GM10248 (cell line): Measurements from ENCODE around the gene TMEM9.

Experiments used
- CTCF ChIA-PET: fragments of 300-600 bp; sonication (Branson Sonifier 250); formaldehyde crosslinking; extraction: SDS; loops from one replicate; lab custom pipeline; 2021; ENCODE audit warnings: antibody characterized with exemption; lab: Yijun Ruan, JAX
- POLR2A ChIA-PET: fragments of 350-650 bp; sonication (Branson Sonifier 250); formaldehyde crosslinking; extraction: SDS; loops from one replicate; lab custom pipeline; 2020; ENCODE audit warnings: antibody characterized with exemption; lab: Yijun Ruan, JAX
- DNase-seq: peaks from one replicate; pipeline ENCODE4 v3.0.0; 2012; ENCODE audit errors: extremely low spot score
- TF ChIP-seq, protein P1 (sequence below): IDR thresholded peaks from 2 replicates; pipeline ENCODE4 v1.5.1; 2012; ENCODE audit warnings: mild to moderate bottlenecking, low read depth; ENCODE audit errors: extremely low read depth, missing control alignments, control extremely low read depth

TMEM9 gene

DNA sequence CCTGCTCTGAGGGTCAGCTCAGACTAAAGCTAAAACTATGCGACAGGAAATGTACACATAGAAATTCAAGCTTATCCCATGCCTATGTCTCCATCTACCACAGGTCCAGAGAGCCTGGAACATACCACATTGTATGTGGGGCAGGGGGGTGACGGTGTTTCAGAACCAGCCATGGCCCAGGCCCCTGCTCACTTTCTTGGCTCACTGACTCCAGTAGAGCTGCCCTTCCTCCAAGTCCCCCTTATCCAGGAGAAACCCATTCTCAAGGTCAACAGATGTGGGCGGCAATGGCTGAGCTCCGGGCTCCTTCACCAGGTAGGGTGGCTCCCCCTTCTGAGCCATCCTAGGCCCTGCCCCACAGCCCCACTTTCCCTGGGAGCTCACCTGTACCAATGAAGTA, 63.0 kb downstream of the TMEM9 start:
- ChIA-PET POLR2A (no interaction called here), CTCF (interaction anchor here (1.1 to 1.7 kb wide), 3 partner anchors 22 to 28 kb away, joined by 3 to 9 read pairs (median 6); no protein-coding TSS in a partner anchor)
- TF ChIP-seq, protein P1, sequence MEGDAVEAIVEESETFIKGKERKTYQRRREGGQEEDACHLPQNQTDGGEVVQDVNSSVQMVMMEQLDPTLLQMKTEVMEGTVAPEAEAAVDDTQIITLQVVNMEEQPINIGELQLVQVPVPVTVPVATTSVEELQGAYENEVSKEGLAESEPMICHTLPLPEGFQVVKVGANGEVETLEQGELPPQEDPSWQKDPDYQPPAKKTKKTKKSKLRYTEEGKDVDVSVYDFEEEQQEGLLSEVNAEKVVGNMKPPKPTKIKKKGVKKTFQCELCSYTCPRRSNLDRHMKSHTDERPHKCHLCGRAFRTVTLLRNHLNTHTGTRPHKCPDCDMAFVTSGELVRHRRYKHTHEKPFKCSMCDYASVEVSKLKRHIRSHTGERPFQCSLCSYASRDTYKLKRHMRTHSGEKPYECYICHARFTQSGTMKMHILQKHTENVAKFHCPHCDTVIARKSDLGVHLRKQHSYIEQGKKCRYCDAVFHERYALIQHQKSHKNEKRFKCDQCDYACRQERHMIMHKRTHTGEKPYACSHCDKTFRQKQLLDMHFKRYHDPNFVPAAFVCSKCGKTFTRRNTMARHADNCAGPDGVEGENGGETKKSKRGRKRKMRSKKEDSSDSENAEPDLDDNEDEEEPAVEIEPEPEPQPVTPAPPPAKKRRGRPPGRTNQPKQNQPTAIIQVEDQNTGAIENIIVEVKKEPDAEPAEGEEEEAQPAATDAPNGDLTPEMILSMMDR: no peak
- no peak for DNase-seq

DNA sequence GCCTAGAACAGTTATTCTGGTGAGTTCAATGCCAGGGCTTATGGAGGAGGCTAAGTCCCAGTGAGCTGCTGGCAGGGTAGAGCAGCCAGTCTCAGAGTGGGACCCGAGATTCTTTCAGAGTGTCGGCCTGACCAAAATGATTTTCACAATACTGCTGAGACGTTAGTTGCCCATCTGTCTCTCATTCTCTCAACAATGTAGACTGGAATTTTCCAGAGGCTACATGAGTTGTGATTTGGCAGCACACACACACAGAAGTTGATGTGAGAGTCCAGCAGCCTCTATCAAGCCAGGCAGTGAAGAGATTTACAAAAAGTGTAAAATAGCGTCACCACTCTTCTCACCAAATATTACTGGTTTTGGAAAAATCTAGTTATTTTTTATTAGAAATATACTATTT, 63.7 kb downstream of the TMEM9 start:
- no peak for DNase-seq
- TF ChIP-seq, protein P1: no peak
- ChIA-PET CTCF (interaction anchor here (1.2 to 1.7 kb wide), 3 partner anchors 23 to 29 kb away, joined by 3 to 9 read pairs (median 3); no protein-coding TSS in a partner anchor), POLR2A (no interaction called here)

DNA sequence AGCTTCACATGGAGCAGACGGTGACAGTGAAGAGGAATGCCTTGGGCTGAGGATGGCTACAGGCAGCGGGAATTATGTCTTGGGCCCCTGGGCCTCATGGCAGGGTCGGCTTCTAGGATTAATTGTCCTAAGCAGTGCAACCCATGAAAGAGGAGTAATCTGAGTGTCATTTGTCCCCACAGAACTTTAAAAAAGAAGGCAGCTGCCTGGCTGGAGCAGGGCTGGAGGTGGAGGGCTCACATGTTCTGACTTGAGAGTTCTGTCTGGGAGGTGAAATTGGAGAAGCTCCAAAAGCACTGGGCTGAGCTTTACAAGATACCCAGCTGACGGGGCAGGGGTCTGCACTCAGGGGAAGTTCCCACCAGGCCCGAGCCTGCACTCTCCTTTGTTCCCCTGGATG, 64.7 kb downstream of the TMEM9 start:
- CTCF ChIA-PET: interaction anchor here (1.2 kb wide), 1 partner anchor 30 kb away, joined by 3 read pairs; no protein-coding TSS in a partner anchor
- TF ChIP-seq, protein P1: no peak
- no peak for DNase-seq
- POLR2A ChIA-PET: no interaction called here

DNA sequence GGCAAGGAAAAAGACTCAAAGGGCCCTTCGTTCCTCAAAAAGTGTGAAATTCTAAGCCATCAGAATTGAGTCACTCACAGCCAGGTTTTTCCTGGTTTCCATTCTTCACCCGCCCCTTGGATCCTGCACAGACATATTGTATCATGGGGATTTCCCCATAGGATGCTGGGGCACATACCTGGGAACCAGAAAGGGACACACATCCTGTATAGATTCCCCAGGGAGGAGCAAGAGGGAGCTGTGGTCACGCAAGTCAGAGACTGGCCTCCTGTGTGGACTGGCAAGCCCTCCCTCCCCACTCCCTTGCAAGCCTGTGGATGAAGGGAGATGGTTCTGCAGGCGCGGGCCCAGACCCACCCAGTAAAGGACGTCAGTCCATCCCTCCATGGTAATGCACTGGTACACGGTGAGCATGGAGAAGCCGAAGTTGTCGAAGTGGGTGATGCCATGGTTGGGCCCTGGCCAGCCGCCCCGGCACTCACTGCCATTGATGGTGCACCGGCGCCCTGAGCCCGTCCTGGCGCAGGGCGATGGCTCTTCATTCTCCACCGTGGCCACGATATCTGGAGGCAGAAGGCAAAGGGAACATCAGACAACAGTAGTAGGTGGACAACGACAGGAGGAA, 65.3 kb downstream of the TMEM9 start:
- CTCF ChIA-PET: interaction anchor here (1.2 kb wide), 1 partner anchor 30 kb away, joined by 3 read pairs; no protein-coding TSS in a partner anchor
- TF ChIP-seq, protein P1: no peak
- POLR2A ChIA-PET: no interaction called here
- no peak for DNase-seq

GRCh38 chr1:201088395-201088794, 65.9 kb downstream of the TMEM9 start:
- DNase-seq: no peak
- TF ChIP-seq, protein P1: no peak
- POLR2A ChIA-PET: no interaction called here
- CTCF ChIA-PET: no interaction called here

DNA sequence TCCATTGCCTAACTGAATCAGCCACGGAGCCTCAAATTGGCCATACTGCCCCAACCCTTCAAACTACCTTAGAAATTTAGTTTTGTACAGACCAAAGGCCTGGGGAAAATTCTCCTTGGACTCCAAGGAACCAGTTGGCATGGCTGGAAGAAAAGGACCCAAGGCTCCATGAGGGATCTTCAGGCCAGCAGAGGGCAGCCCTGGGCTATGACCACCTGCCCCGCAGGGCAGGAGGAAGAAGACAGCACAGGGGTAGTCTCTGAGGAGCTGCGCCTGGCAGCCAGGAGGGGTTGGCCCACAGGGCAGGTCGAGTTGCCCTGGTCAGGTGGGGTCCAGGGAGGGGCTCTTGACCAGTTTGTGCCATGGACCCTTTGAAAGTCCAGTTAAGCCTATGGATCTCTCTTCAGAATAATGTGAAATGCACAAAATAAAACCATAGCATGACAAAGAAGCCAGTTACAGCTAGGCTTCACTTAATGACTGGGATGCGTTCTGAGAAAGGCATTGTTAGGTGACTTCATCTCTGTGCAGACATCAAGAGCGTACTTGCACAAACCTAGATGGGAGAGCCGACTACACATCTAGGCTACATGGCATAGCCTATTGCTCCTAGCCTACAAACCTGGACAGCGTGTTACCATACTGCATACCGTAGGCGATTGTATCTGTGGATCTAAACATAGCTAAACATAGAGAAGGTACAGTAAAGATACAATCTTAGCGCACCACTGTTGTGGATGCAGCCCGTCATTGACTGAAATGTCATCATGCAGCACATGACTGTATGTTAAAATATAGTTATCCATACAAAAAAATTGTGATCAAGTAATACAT, 68.2 kb downstream of the TMEM9 start:
- POLR2A ChIA-PET: no interaction called here
- peak; percentile 73 for DNase-seq
- TF ChIP-seq, protein P1: peak; percentile 67
- CTCF ChIA-PET: interaction anchor here (1.0 to 5.4 kb wide), 10 partner anchors 10 to 136 kb away, joined by 3 to 59 read pairs (median 7); partner anchors contain the start of gene CACNA1S
